GM23338 (cell line): Measurements from ENCODE around the gene HMG20B. TPM values are rescaled to one million over a fixed set of nuclear protein-coding genes. Genes with fewer than 3 reads are reported as not detected.

Experiments
- ATAC-seq: fragments of 200-7000 bp; cut with Tn5 transposase; 3 replicates; pipeline ENCODE4 v1.9.1; 2020
- DNase-seq: peaks from one replicate; pipeline ENCODE4 v3.0.0-alpha.2; 2015; ENCODE audit warnings: low spot score
- H2AFZ ChIP-seq: fragments of 200-600 bp; sonication (generic); 2 replicates; pipeline ENCODE4 v1.8.0; 2016; ENCODE audit warnings: antibody characterized with exemption, mild to moderate bottlenecking, moderate library complexity
- H3F3A ChIP-seq: fragments of 200-600 bp; sonication (generic); replicated peaks from 2 replicates; pipeline ENCODE4 v1.8.0; 2017; ENCODE audit warnings: antibody characterized with exemption, mixed run types, low read depth
- H3K27ac ChIP-seq: fragments of 200-600 bp; sonication (generic); 2 replicates; pipeline ENCODE4 v1.6.1; 2016; ENCODE audit warnings: low read depth
- H3K27me3 ChIP-seq: fragments of 200-600 bp; sonication (generic); 2 replicates; pipeline ENCODE4 v1.8.0; 2016; ENCODE audit warnings: mild to moderate bottlenecking, mixed run types, moderate library complexity; ENCODE audit not compliant: insufficient read depth
- H3K36me3 ChIP-seq: fragments of 200-600 bp; sonication (generic); 2 replicates; pipeline ENCODE4 v1.8.0; 2016; ENCODE audit warnings: mild to moderate bottlenecking; ENCODE audit not compliant: insufficient read depth
- H3K4me1 ChIP-seq: fragments of 200-600 bp; sonication (generic); 2 replicates; pipeline ENCODE4 v1.8.0; 2016; ENCODE audit warnings: mild to moderate bottlenecking, moderate library complexity; ENCODE audit not compliant: insufficient read depth
- H3K4me2 ChIP-seq: fragments of 200-600 bp; sonication (generic); 2 replicates; pipeline ENCODE4 v1.7.1; 2017; ENCODE audit warnings: mixed run types
- H3K4me3 ChIP-seq: fragments of 200-600 bp; sonication (generic); 2 replicates; pipeline ENCODE4 v1.6.1; 2016; ENCODE audit warnings: mixed run types
- H3K79me2 ChIP-seq: fragments of 200-600 bp; sonication (generic); replicated peaks from 2 replicates; pipeline ENCODE4 v1.8.0; 2017; ENCODE audit warnings: mild to moderate bottlenecking; ENCODE audit not compliant: insufficient read depth
- H3K9me2 ChIP-seq: fragments of 200-600 bp; sonication (generic); 2 replicates; pipeline ENCODE4 v1.8.0; 2017; ENCODE audit not compliant: insufficient read depth
- H4K20me1 ChIP-seq: fragments of 200-600 bp; sonication (generic); replicated peaks from 2 replicates; pipeline ENCODE4 v1.8.0; 2017; ENCODE audit warnings: mild to moderate bottlenecking; ENCODE audit not compliant: insufficient read depth
- H3K27ac Mint-ChIP-seq: 2 replicates; pipeline ENCODE4 v1.8.0; 2020; ENCODE audit warnings: inconsistent platforms, mild to moderate bottlenecking, moderate library complexity, mixed read lengths
- H3K27me3 Mint-ChIP-seq: 3 replicates; pipeline ENCODE4 v1.8.0; 2022; ENCODE audit warnings: low read depth, mild to moderate bottlenecking, moderate library complexity, mixed read lengths, inconsistent platforms; ENCODE audit not compliant: insufficient read depth, poor library complexity
- H3K36me3 Mint-ChIP-seq: 3 replicates; pipeline ENCODE4 v1.8.0; 2021; ENCODE audit warnings: low read depth, mild to moderate bottlenecking, inconsistent platforms, moderate library complexity, mixed read lengths
- H3K4me1 Mint-ChIP-seq: 3 replicates; pipeline ENCODE4 v1.8.0; 2020; ENCODE audit warnings: mild to moderate bottlenecking, inconsistent platforms, mixed read lengths
- H3K4me3 Mint-ChIP-seq: 3 replicates; pipeline ENCODE4 v1.8.0; 2021; ENCODE audit warnings: moderate library complexity, mild to moderate bottlenecking, inconsistent platforms, mixed read lengths
- H3K9me3 Mint-ChIP-seq: 3 replicates; pipeline ENCODE4 v1.8.0; 2020; ENCODE audit warnings: moderate library complexity, mild to moderate bottlenecking, inconsistent platforms, mixed read lengths
- CREB1 ChIP-seq: fragments of 250-450 bp; sonication (Bioruptor Pico); IDR thresholded peaks from 2 replicates; pipeline ENCODE4 v1.5.0; 2020; ENCODE audit warnings: low read depth, mild to moderate bottlenecking, moderate library complexity
- CTCF ChIP-seq, 2 experiments: fragments of 200-600 bp in 1 of 2; sonication (generic) in 1 of 2; conservative IDR thresholded peaks; 2 replicates each; pipeline versions ENCODE4 v1.5.1 to v1.6.1; 2016 to 2017; ENCODE audit warnings: antibody characterized with exemption in 2 of 2, low read depth in 2 of 2, mild to moderate bottlenecking in 2 of 2, moderate library complexity in 1 of 2
- ETS1 ChIP-seq: IDR thresholded peaks from 2 replicates; pipeline ENCODE4 v1.6.1; 2016; ENCODE audit warnings: antibody characterized with exemption
- EZH2 ChIP-seq: fragments of 200-600 bp; sonication (generic); IDR thresholded peaks from one replicate; pipeline ENCODE4 v1.8.0; 2017; ENCODE audit warnings: antibody characterized with exemption, mild to moderate bottlenecking, low read depth; ENCODE audit not compliant: unreplicated experiment
- EZH2phosphoT487 ChIP-seq: fragments of 200-600 bp; sonication (generic); IDR thresholded peaks from one replicate; pipeline ENCODE4 v1.8.1; 2018; ENCODE audit warnings: antibody characterized with exemption; ENCODE audit not compliant: unreplicated experiment
- JUNB ChIP-seq: IDR thresholded peaks from one replicate; pipeline ENCODE4 v1.6.1; 2016; ENCODE audit warnings: antibody characterized with exemption; ENCODE audit not compliant: unreplicated experiment
- NANOG ChIP-seq: IDR thresholded peaks from 2 replicates; pipeline ENCODE4 v1.6.1; 2016; ENCODE audit warnings: antibody characterized with exemption, borderline replicate concordance
- POLR2AphosphoS5 ChIP-seq: IDR thresholded peaks from 2 replicates; pipeline ENCODE4 v1.6.1; 2016; ENCODE audit warnings: antibody characterized with exemption, low read depth
- REST ChIP-seq: IDR thresholded peaks from one replicate; pipeline ENCODE4 v1.6.1; 2018; ENCODE audit warnings: antibody characterized with exemption; ENCODE audit not compliant: unreplicated experiment
- STAT1 ChIP-seq: IDR thresholded peaks from one replicate; pipeline ENCODE4 v1.6.1; 2016; ENCODE audit warnings: antibody characterized with exemption; ENCODE audit not compliant: unreplicated experiment
- ZNF114 ChIP-seq: fragments of 250-450 bp; sonication (Bioruptor Pico); IDR thresholded peaks from 2 replicates; pipeline ENCODE4 v1.5.0; 2020; ENCODE audit warnings: mild to moderate bottlenecking, moderate library complexity
- ZNF331 ChIP-seq: fragments of 250-450 bp; sonication (Bioruptor Pico); IDR thresholded peaks from 2 replicates; pipeline ENCODE4 v1.5.0; 2020; ENCODE audit warnings: low read depth, mild to moderate bottlenecking, moderate library complexity
- polyA plus RNA-seq: library from polyadenylated mRNA; unstranded; fragments of >200 nt; fragmentation: Nextera tagmentation; extraction: Ambion mirVana; gene quantifications from 2 replicates; pipeline ENCODE4 v1.2.1, GENCODE V29; 2016
- total RNA-seq: library from RNA; depleted of rRNA; stranded (reverse); fragments of >200 nt; shearing (Covaris generic); gene quantifications from 2 replicates; pipeline ENCODE4 v1.2.3, GENCODE V29; 2014
- TF ChIP-seq, protein P1 (sequence below): fragments of 250-450 bp; sonication (Bioruptor Pico); IDR thresholded peaks from 2 replicates; pipeline ENCODE4 v1.5.0; 2020; ENCODE audit warnings: mild to moderate bottlenecking, moderate library complexity

HMG20B gene
- total and polyA plus RNA-seq, 2 experiments from 2014 or later = 74.1 to 130 TPM

- Histone ChIP-seq H3K27ac (peak overlapping the region; percentile 83; the same call in 1 of the 2 replicates), H3K4me1 (peaks cover 16% of the 10 kb centered on the region), H3F3A (peaks cover 11% of the 10 kb centered on the region), H3K4me3 (peak overlapping the region; percentile 71), H3K36me3 (no peaks in the 10 kb centered on the region), H4K20me1 (peaks cover 6% of the 10 kb centered on the region; the same call in 1 of the 2 replicates), H3K9me2 (no peaks in the 10 kb centered on the region), H2AFZ (peak overlapping the region; percentile 69; the same call in 1 of the 2 replicates), H3K4me2 (peak overlapping the region; percentile 86), H3K27me3 (peaks cover 9% of the 10 kb centered on the region; the same call in 1 of the 2 replicates), H3K79me2 (no peaks in the 10 kb centered on the region)
- no peaks in the 10 kb centered on the region for H3K9me3 Mint-ChIP-seq
- H3K4me1 Mint-ChIP-seq = peaks cover 12% of the 10 kb centered on the region
- H3K27ac Mint-ChIP-seq = peak overlapping the region; percentile 36; the same call in 1 of the 2 replicates
- peak overlapping the region; percentile 79 for H3K4me3 Mint-ChIP-seq
- peak; percentile 88 for DNase-seq
- no peak for TF ChIP-seq REST
- no peak for TF ChIP-seq ZNF114 (CRISPR knock-in tag)
- TF ChIP-seq CTCF (conservative IDR thresholded peaks at IDR 0.05; ENCODE audit: low read depth in 2 of 2) = peak in 1 of 2 experiments; percentile 37; a peak in 2 of 4 replicates
- no peak for TF ChIP-seq ETS1
- TF ChIP-seq POLR2AphosphoS5 = peak; percentile 67
- no peak for TF ChIP-seq JUNB
- TF ChIP-seq EZH2 = no peak
- TF ChIP-seq NANOG = no peak
- no peak for TF ChIP-seq ZNF331 (CRISPR knock-in tag)
- no peak for TF ChIP-seq EZH2phosphoT487
- TF ChIP-seq, protein P1, sequence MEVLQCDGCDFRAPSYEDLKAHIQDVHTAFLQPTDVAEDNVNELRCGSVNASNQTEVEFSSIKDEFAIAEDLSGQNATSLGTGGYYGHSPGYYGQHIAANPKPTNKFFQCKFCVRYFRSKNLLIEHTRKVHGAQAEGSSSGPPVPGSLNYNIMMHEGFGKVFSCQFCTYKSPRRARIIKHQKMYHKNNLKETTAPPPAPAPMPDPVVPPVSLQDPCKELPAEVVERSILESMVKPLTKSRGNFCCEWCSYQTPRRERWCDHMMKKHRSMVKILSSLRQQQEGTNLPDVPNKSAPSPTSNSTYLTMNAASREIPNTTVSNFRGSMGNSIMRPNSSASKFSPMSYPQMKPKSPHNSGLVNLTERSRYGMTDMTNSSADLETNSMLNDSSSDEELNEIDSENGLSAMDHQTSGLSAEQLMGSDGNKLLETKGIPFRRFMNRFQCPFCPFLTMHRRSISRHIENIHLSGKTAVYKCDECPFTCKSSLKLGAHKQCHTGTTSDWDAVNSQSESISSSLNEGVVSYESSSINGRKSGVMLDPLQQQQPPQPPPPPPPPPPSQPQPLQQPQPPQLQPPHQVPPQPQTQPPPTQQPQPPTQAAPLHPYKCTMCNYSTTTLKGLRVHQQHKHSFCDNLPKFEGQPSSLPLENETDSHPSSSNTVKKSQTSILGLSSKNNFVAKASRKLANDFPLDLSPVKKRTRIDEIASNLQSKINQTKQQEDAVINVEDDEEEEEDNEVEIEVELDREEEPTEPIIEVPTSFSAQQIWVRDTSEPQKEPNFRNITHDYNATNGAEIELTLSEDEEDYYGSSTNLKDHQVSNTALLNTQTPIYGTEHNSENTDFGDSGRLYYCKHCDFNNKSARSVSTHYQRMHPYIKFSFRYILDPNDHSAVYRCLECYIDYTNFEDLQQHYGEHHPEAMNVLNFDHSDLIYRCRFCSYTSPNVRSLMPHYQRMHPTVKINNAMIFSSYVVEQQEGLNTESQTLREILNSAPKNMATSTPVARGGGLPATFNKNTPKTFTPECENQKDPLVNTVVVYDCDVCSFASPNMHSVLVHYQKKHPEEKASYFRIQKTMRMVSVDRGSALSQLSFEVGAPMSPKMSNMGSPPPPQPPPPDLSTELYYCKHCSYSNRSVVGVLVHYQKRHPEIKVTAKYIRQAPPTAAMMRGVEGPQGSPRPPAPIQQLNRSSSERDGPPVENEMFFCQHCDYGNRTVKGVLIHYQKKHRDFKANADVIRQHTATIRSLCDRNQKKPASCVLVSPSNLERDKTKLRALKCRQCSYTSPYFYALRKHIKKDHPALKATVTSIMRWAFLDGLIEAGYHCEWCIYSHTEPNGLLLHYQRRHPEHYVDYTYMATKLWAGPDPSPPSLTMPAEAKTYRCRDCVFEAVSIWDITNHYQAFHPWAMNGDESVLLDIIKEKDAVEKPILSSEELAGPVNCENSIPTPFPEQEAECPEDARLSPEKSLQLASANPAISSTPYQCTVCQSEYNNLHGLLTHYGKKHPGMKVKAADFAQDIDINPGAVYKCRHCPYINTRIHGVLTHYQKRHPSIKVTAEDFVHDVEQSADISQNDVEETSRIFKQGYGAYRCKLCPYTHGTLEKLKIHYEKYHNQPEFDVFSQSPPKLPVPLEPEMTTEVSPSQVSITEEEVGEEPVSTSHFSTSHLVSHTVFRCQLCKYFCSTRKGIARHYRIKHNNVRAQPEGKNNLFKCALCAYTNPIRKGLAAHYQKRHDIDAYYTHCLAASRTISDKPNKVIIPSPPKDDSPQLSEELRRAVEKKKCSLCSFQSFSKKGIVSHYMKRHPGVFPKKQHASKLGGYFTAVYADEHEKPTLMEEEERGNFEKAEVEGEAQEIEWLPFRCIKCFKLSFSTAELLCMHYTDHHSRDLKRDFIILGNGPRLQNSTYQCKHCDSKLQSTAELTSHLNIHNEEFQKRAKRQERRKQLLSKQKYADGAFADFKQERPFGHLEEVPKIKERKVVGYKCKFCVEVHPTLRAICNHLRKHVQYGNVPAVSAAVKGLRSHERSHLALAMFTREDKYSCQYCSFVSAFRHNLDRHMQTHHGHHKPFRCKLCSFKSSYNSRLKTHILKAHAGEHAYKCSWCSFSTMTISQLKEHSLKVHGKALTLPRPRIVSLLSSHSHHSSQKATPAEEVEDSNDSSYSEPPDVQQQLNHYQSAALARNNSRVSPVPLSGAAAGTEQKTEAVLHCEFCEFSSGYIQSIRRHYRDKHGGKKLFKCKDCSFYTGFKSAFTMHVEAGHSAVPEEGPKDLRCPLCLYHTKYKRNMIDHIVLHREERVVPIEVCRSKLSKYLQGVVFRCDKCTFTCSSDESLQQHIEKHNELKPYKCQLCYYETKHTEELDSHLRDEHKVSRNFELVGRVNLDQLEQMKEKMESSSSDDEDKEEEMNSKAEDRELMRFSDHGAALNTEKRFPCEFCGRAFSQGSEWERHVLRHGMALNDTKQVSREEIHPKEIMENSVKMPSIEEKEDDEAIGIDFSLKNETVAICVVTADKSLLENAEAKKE (CRISPR knock-in tag) = no peak
- no peak for TF ChIP-seq STAT1
- peak; percentile 17; the same call in 1 of the 2 replicates for TF ChIP-seq CREB1 (CRISPR knock-in tag)
- H3K27me3 Mint-ChIP-seq = peaks cover 40% of the 10 kb centered on the region
- ATAC-seq = peak; percentile 15
- peaks cover 9% of the 10 kb centered on the region for H3K36me3 Mint-ChIP-seq
These were observed 4.1 kb downstream of the HMG20B start for GRCh38 chr19:3576696-3577443.
